SH-SY5Y (cell line): ENCODE data around the gene CCDC195.

Experiments used
- GATA2 ChIP-seq: IDR thresholded peaks from 2 replicates; pipeline ENCODE4 v1.6.1; 2011; ENCODE audit warnings: mild to moderate bottlenecking, low read depth, low read length
- GATA3 ChIP-seq: IDR thresholded peaks from 2 replicates; pipeline ENCODE4 v1.6.1; 2011; ENCODE audit warnings: low read depth, mild to moderate bottlenecking, low read length, moderate library complexity

DNA sequence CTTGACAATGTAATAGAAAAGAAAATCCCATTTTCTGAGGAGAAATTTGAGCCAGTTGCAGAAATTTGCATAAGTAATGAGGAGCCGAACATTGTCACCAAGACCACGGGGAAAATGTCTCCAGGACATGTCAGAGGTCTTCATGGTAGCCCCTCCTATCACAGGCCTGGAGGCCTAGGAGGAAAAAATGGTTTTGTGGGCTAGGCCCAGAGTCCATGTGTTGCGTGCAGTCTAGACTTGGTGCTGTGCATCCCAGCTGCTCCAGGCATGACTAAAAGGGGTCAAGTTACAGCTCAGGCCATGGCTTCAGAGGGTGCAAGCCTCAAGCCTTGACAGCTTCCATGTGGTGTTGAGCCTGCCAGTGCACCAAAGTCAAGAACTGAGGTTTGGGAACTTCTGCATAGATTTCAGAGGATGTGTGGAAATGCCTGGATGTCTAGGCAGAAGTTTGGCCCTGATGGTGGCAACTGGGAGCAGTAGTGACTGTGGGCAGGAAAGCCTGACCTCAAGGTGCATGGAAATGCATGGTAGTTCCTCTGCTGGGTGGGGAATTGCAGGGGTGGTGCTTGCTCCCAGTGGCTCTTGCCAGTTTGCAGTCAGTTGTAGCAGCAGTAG, 41.9 kb upstream of the CCDC195 start:
- TF ChIP-seq GATA2, result no peak
- no peak for TF ChIP-seq GATA3
